MM.1S (cell line): ENCODE results near the gene GPX6.

Source experiments
- CTCF ChIP-seq: fragments of 300-600 bp; sonication (generic); IDR thresholded peaks from 2 replicates; pipeline ENCODE4 v1.5.1; 2016; ENCODE audit warnings: antibody characterized with exemption, low read length, mixed read lengths
- EZH2 ChIP-seq: fragments of 300-600 bp; sonication (generic); optimal IDR thresholded peaks from 2 replicates; pipeline ENCODE3; 2017; ENCODE audit warnings: low read depth, mild to moderate bottlenecking, antibody characterized with exemption, low read length, mixed read lengths

DNA sequence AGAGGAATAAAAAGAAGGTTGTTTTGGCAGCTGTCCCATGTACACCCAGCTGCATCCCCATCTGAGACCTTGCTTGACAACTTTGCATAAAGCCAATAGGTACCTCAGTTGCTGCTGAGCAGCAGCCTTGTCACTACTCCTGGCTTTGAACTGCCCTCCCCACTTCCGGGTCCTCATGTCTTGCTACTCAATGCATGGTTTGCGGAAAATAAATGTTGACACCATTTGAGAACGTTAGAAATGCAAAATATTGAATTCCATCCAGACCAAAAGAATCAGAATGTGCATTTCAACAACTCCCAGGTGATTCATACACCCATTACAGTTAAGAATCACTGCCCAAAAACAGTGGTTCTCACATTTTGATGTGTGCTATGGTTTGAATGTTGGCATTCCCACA is 43.0 kb upstream of the GPX6 start:
- TF ChIP-seq CTCF (no peak), EZH2 (no peak)
